ENCODE measurements around the gene SLC7A10.
A peak's percentile ranks its signal among the peaks of the same experiment; 100 is the strongest.

The SLC7A10 gene

GRCh38 chr19:33197591-33198000 lies 28.1 kb downstream of the SLC7A10 start:
- no peak overlapping the region for H3K9ac ChIP-seq (ENCODE audit: low read length)
- H3K36me3 ChIP-seq (ENCODE audit: control insufficient read depth, insufficient read depth, low read length) = no peaks in the 10 kb centered on the region
- H3K27me3 ChIP-seq (ENCODE audit: insufficient read depth, low read length, poor library complexity) = no peaks in the 10 kb centered on the region
- H3K4me2 ChIP-seq (ENCODE audit: low read length) = no peak overlapping the region
- no peaks in the 10 kb centered on the region for H3K4me1 ChIP-seq (ENCODE audit: control insufficient read depth, low read depth, low read length)
- H2BK15ac ChIP-seq (replicated peaks; ENCODE audit: low read depth) = no peak overlapping the region
- no peak overlapping the region for H2BK5ac ChIP-seq (ENCODE audit: low read length)
- H4K8ac ChIP-seq (ENCODE audit: low read depth, low read length) = no peak overlapping the region
- no peak overlapping the region for H3K4me3 ChIP-seq (ENCODE audit: low read length)
- H3K79me2 ChIP-seq (ENCODE audit: control insufficient read depth, insufficient read depth, low read length) = no peaks in the 10 kb centered on the region
- no peak overlapping the region for H2AK5ac ChIP-seq (ENCODE audit: low read length)
- no peak overlapping the region for H3K4ac ChIP-seq (ENCODE audit: low read depth, low read length)
- no peak for DNase-seq
- no peak overlapping the region for H2BK120ac ChIP-seq (ENCODE audit: low read depth, low read length)
- H3K23ac ChIP-seq (ENCODE audit: low read length) = no peak overlapping the region
- H4K5ac ChIP-seq (ENCODE audit: low read length) = no peak overlapping the region
- no peak overlapping the region for H3K56ac ChIP-seq (ENCODE audit: low read length)
- H3K79me1 ChIP-seq (ENCODE audit: low read length) = no peaks in the 10 kb centered on the region
- WGBS (ENCODE audit: extremely low coverage, insufficient coverage, low lambda C conversion rate) = no CpG with 5 or more reads among the region's 11 CpGs
- H3K18ac ChIP-seq (ENCODE audit: low read length) = no peak overlapping the region
- no peak overlapping the region for H3K27ac ChIP-seq (ENCODE audit: low read depth, low read length)

GRCh38 chr19:33196446-33197193 lies 29.0 kb downstream of the SLC7A10 start:
- Histone ChIP-seq H3K4ac (ENCODE audit: low read depth, low read length) (no peak overlapping the region), H3K4me1 (ENCODE audit: control insufficient read depth, low read depth, low read length) (no peaks in the 10 kb centered on the region), H3K79me2 (ENCODE audit: control insufficient read depth, insufficient read depth, low read length) (no peaks in the 10 kb centered on the region), H4K5ac (ENCODE audit: low read length) (no peak overlapping the region), H3K27me3 (ENCODE audit: insufficient read depth, low read length, poor library complexity) (no peaks in the 10 kb centered on the region), H2BK15ac (replicated peaks; ENCODE audit: low read depth) (no peak overlapping the region), H2BK5ac (ENCODE audit: low read length) (no peak overlapping the region), H3K79me1 (ENCODE audit: low read length) (no peaks in the 10 kb centered on the region), H3K4me2 (ENCODE audit: low read length) (no peak overlapping the region), H3K9ac (ENCODE audit: low read length) (no peak overlapping the region), H3K4me3 (ENCODE audit: low read length) (no peak overlapping the region), H3K36me3 (ENCODE audit: control insufficient read depth, insufficient read depth, low read length) (no peaks in the 10 kb centered on the region), H2BK120ac (ENCODE audit: low read depth, low read length) (no peak overlapping the region), H4K8ac (ENCODE audit: low read depth, low read length) (no peak overlapping the region), H3K18ac (ENCODE audit: low read length) (no peak overlapping the region), H2AK5ac (ENCODE audit: low read length) (no peak overlapping the region), H3K27ac (ENCODE audit: low read depth, low read length) (no peak overlapping the region), H3K56ac (ENCODE audit: low read length) (no peak overlapping the region), H3K23ac (ENCODE audit: low read length) (no peak overlapping the region)
- WGBS (ENCODE audit: extremely low coverage, insufficient coverage, low lambda C conversion rate) = no CpG with 5 or more reads among the region's 10 CpGs
- DNase-seq = no peak

DNA sequence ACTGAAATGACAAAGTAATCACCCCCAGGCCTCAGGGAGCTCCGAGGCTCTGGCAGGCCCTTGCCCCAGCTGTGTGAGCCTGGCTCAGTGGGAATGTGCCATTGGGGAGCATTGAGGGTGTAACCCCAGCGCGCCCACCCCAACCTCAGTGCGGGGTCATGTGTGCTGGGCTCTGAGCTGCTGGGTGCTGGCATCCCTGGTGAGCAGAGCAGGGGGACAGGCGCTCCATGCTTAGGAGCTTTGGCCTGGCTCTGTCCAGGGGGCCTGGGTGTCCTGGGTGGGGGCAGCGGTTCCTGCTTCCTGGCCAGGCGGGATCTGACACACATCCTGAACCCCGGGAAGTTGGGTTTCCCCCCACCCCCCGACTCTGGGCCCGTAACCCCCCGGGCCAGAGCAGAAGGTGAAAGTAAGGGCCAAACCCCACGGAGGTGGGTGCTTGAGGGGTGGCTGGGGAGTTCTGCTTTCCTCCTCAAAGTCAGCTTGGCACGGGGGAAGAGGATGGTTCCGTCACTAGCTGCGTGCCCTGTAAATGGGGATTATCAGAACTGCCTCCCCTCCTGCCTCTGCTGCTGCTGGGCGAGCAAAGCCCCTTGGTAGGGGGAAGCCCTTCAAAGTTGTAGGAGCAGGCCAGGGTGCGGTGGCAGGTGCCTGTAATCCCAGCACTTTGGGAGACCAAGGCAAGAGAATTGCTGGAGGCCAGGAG lies 29.9 kb downstream of the SLC7A10 start:
- H3K4me1 ChIP-seq (ENCODE audit: control insufficient read depth, low read depth, low read length) = no peaks in the 10 kb centered on the region
- DNase-seq = no peak
- H2BK120ac ChIP-seq (ENCODE audit: low read depth, low read length) = no peak overlapping the region
- H3K56ac ChIP-seq (ENCODE audit: low read length) = peak overlapping the region; percentile 82
- H3K4me3 ChIP-seq (ENCODE audit: low read length) = no peak overlapping the region
- H3K9ac ChIP-seq (ENCODE audit: low read length) = peak overlapping the region; percentile 76
- no peak overlapping the region for H2AK5ac ChIP-seq (ENCODE audit: low read length)
- no peak overlapping the region for H3K18ac ChIP-seq (ENCODE audit: low read length)
- H3K27ac ChIP-seq (ENCODE audit: low read depth, low read length) = no peak overlapping the region
- H3K23ac ChIP-seq (ENCODE audit: low read length) = no peak overlapping the region
- H3K79me1 ChIP-seq (ENCODE audit: low read length) = no peaks in the 10 kb centered on the region
- H3K4me2 ChIP-seq (ENCODE audit: low read length) = no peak overlapping the region
- H3K36me3 ChIP-seq (ENCODE audit: control insufficient read depth, insufficient read depth, low read length) = no peaks in the 10 kb centered on the region
- WGBS (ENCODE audit: extremely low coverage, insufficient coverage, low lambda C conversion rate) = no CpG with 5 or more reads among the region's 17 CpGs
- H3K27me3 ChIP-seq (ENCODE audit: insufficient read depth, low read length, poor library complexity) = no peaks in the 10 kb centered on the region
- H2BK5ac ChIP-seq (ENCODE audit: low read length) = no peak overlapping the region
- no peak overlapping the region for H4K8ac ChIP-seq (ENCODE audit: low read depth, low read length)
- H3K4ac ChIP-seq (ENCODE audit: low read depth, low read length) = no peak overlapping the region
- no peak overlapping the region for H2BK15ac ChIP-seq (replicated peaks; ENCODE audit: low read depth)
- no peak overlapping the region for H4K5ac ChIP-seq (ENCODE audit: low read length)
- H3K79me2 ChIP-seq (ENCODE audit: control insufficient read depth, insufficient read depth, low read length) = no peaks in the 10 kb centered on the region

GRCh38 chr19:33194886-33195644 lies 30.6 kb downstream of the SLC7A10 start:
- Histone ChIP-seq H4K8ac (ENCODE audit: low read depth, low read length) (no peak overlapping the region), H3K4ac (ENCODE audit: low read depth, low read length) (peak overlapping the region; percentile 59), H2BK15ac (replicated peaks; ENCODE audit: low read depth) (no peak overlapping the region), H3K9ac (ENCODE audit: low read length) (peak overlapping the region; percentile 76), H2BK5ac (ENCODE audit: low read length) (no peak overlapping the region), H3K79me1 (ENCODE audit: low read length) (no peaks in the 10 kb centered on the region), H3K4me1 (ENCODE audit: control insufficient read depth, low read depth, low read length) (no peaks in the 10 kb centered on the region), H3K79me2 (ENCODE audit: control insufficient read depth, insufficient read depth, low read length) (no peaks in the 10 kb centered on the region), H3K18ac (ENCODE audit: low read length) (peak overlapping the region; percentile 34), H3K27me3 (ENCODE audit: insufficient read depth, low read length, poor library complexity) (no peaks in the 10 kb centered on the region), H3K4me2 (ENCODE audit: low read length) (peak overlapping the region; percentile 21), H4K5ac (ENCODE audit: low read length) (no peak overlapping the region), H3K4me3 (ENCODE audit: low read length) (peak overlapping the region; percentile 50), H2AK5ac (ENCODE audit: low read length) (no peak overlapping the region), H3K23ac (ENCODE audit: low read length) (no peak overlapping the region), H3K27ac (ENCODE audit: low read depth, low read length) (no peak overlapping the region), H3K56ac (ENCODE audit: low read length) (peak overlapping the region; percentile 82), H3K36me3 (ENCODE audit: control insufficient read depth, insufficient read depth, low read length) (no peaks in the 10 kb centered on the region), H2BK120ac (ENCODE audit: low read depth, low read length) (no peak overlapping the region)
- WGBS (ENCODE audit: extremely low coverage, insufficient coverage, low lambda C conversion rate) = no CpG with 5 or more reads among the region's 49 CpGs
- DNase-seq = peak; percentile 28

DNA sequence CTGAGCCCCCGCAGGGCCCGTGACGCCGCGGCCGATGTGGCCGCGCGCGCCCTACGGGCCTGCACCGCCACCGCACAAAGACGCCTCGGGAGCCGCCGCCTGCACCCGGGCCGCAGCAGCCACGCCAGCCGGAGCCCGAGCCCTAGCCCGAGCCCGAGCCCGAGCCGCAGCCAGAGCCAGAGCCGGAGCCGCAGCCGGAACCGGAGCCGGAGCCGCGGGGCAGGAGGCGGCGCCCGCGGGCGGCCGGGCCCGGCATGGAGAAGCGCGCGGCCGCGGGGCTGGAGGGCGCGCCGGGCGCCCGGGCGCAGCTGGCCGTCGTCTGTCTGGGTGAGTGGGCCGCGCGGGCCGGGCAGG lies 31.1 kb downstream of the SLC7A10 start:
- H2BK5ac ChIP-seq (ENCODE audit: low read length) = no peak overlapping the region
- H3K4me2 ChIP-seq (ENCODE audit: low read length) = peak overlapping the region; percentile 21
- H3K79me2 ChIP-seq (ENCODE audit: control insufficient read depth, insufficient read depth, low read length) = no peaks in the 10 kb centered on the region
- H2BK15ac ChIP-seq (replicated peaks; ENCODE audit: low read depth) = no peak overlapping the region
- H3K36me3 ChIP-seq (ENCODE audit: control insufficient read depth, insufficient read depth, low read length) = no peaks in the 10 kb centered on the region
- no peak overlapping the region for H2BK120ac ChIP-seq (ENCODE audit: low read depth, low read length)
- no peak overlapping the region for H3K23ac ChIP-seq (ENCODE audit: low read length)
- no peak overlapping the region for H4K5ac ChIP-seq (ENCODE audit: low read length)
- H3K27ac ChIP-seq (ENCODE audit: low read depth, low read length) = no peak overlapping the region
- no peak overlapping the region for H2AK5ac ChIP-seq (ENCODE audit: low read length)
- no peaks in the 10 kb centered on the region for H3K27me3 ChIP-seq (ENCODE audit: insufficient read depth, low read length, poor library complexity)
- H3K18ac ChIP-seq (ENCODE audit: low read length) = peak overlapping the region; percentile 34
- no peaks in the 10 kb centered on the region for H3K79me1 ChIP-seq (ENCODE audit: low read length)
- H3K4ac ChIP-seq (ENCODE audit: low read depth, low read length) = no peak overlapping the region
- no peak overlapping the region for H4K8ac ChIP-seq (ENCODE audit: low read depth, low read length)
- H3K4me3 ChIP-seq (ENCODE audit: low read length) = peak overlapping the region; percentile 50
- no peak for DNase-seq
- no CpG with 5 or more reads among the region's 57 CpGs for WGBS (ENCODE audit: extremely low coverage, insufficient coverage, low lambda C conversion rate)
- H3K4me1 ChIP-seq (ENCODE audit: control insufficient read depth, low read depth, low read length) = no peaks in the 10 kb centered on the region
- peak overlapping the region; percentile 76 for H3K9ac ChIP-seq (ENCODE audit: low read length)
- peak overlapping the region; percentile 82 for H3K56ac ChIP-seq (ENCODE audit: low read length)
